ENCODE data around the gene CENPB. TPM values are rescaled to one million over a fixed set of nuclear protein-coding genes. Genes with fewer than 3 reads are reported as not detected.
A peak's percentile ranks its signal among the peaks of the same experiment; 100 is the strongest.

The CENPB gene
- total and polyA plus RNA-seq, 8 donors: 30.2 to 46.5 (median 39.3) TPM

DNA sequence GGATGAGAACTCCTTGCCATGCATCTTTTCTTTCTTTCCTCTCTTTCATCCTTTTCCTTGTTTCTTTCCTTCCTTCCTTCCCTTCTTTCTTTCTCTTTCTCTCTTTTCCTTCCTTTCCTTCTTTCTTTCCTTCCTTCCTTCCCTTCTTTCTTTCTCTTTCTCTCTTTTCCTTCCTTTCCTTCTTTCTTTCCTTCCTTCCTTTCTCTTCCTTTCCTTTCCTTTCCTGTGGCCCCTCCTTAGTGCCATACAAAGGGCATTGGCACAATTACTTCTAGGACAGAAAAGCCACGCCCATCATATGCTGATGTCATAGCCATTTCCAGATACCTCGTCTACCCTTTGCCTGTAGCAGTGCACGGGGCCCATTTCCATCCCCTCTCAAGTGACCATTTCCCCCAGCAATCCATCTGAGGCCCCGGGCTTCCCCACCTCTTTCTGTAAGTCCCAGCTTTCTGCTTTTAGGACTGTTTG lies 2.2 kb upstream of the CENPB start:
- Histone ChIP-seq H3K27me3 (no peaks in the 10 kb centered on the region), H3K27ac (no peak overlapping the region), H3K4me1 (peaks cover 10 to 28% (median 16%) of the 10 kb centered on the region in 3 donors), H3K9me3 (no peaks in the 10 kb centered on the region), H3K36me3 (no peaks in the 10 kb centered on the region), H3K4me3 (no peak overlapping the region)
- FAIRE-seq (no peak), ATAC-seq (no peak), DNase-seq (peak in 1 of 6 donors; percentile 7)
- 55 to 58% methylated on average over 4 of the region's 4 CpGs for WGBS, 2 donors
- TF ChIP-seq, protein P1, sequence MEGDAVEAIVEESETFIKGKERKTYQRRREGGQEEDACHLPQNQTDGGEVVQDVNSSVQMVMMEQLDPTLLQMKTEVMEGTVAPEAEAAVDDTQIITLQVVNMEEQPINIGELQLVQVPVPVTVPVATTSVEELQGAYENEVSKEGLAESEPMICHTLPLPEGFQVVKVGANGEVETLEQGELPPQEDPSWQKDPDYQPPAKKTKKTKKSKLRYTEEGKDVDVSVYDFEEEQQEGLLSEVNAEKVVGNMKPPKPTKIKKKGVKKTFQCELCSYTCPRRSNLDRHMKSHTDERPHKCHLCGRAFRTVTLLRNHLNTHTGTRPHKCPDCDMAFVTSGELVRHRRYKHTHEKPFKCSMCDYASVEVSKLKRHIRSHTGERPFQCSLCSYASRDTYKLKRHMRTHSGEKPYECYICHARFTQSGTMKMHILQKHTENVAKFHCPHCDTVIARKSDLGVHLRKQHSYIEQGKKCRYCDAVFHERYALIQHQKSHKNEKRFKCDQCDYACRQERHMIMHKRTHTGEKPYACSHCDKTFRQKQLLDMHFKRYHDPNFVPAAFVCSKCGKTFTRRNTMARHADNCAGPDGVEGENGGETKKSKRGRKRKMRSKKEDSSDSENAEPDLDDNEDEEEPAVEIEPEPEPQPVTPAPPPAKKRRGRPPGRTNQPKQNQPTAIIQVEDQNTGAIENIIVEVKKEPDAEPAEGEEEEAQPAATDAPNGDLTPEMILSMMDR (IDR thresholded peaks at IDR 0.05): no peak
- intact Hi-C loops (cut with DNase I): loop anchor here in 1 of 3 donors (5.0 kb wide), 1 partner anchor 34 kb away; the partner anchor contains the start of gene AP5S1

DNA sequence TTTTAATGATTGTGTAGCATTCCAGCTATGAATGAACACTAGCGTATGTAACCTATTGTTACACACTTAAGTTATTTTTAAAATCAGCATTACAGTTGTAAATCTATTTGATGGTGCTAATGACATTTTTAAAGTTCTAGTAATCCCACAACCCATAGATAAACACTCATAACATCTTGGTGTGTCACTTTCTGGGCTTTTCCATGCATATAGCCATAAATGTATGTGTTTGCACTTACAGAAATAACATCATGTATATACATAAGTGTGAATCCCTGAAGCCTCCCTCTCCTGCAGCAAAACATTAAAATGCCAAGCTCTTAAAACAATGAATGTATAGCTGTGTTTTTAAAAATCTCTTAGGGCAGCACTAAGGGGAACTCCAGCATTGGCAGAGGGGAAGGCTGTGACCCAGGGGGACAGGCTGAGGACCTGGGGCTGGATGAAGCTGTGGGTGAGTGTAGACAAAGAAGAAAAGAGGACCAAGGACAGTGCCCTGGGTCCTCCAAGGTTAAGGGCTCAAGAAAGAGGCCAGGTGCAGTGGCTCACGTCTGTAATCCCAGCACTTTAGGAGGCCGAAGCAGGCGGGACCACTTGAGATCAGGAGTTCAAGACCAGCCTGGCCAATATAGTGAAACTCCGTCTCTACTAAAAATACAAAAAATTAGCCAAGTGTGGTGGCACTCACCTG lies 929 bp upstream of the CENPB start:
- Histone ChIP-seq H3K36me3 (no peaks in the 10 kb centered on the region), H3K4me1 (peaks cover 10 to 35% (median 16%) of the 10 kb centered on the region in 3 donors), H3K27ac (peak overlapping the region in 2 of 4 donors; percentile 30 to 33), H3K9me3 (no peaks in the 10 kb centered on the region), H3K4me3 (peak overlapping the region in 2 of 4 donors; percentile 39 to 66), H3K27me3 (no peaks in the 10 kb centered on the region)
- peak in 2 of 6 donors; percentile 14 to 15 for DNase-seq
- ATAC-seq: no peak
- FAIRE-seq: no peak
- 60 to 63% methylated on average over 5 of the region's 5 CpGs for whole genome bisulfite sequencing, 2 donors
- TF ChIP-seq, protein P1 (IDR thresholded peaks at IDR 0.05): no peak
- intact Hi-C loops (cut with DNase I): loop anchor here in 1 of 3 donors (5.0 kb wide), 1 partner anchor 35 kb away; the partner anchor contains the start of gene AP5S1

DNA sequence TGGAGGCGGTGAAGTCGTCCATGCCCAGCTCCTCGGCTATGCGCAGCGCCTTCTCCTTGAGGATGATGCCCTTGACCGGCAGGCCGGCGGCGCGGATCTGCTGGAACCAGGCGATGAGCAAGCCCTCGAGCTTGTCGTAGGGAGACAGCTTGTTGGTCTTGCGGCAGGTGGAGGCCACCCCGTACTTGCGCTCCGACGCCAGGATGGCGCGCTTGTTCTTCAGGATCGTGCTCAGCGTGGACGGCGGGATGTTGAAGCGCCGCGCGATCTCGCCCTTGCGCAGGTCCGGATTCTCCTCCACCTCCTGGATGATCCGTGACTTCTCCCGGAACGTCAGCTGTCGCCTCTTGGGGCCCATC lies 435 bp downstream of the CENPB start:
- no peak for FAIRE-seq

DNA sequence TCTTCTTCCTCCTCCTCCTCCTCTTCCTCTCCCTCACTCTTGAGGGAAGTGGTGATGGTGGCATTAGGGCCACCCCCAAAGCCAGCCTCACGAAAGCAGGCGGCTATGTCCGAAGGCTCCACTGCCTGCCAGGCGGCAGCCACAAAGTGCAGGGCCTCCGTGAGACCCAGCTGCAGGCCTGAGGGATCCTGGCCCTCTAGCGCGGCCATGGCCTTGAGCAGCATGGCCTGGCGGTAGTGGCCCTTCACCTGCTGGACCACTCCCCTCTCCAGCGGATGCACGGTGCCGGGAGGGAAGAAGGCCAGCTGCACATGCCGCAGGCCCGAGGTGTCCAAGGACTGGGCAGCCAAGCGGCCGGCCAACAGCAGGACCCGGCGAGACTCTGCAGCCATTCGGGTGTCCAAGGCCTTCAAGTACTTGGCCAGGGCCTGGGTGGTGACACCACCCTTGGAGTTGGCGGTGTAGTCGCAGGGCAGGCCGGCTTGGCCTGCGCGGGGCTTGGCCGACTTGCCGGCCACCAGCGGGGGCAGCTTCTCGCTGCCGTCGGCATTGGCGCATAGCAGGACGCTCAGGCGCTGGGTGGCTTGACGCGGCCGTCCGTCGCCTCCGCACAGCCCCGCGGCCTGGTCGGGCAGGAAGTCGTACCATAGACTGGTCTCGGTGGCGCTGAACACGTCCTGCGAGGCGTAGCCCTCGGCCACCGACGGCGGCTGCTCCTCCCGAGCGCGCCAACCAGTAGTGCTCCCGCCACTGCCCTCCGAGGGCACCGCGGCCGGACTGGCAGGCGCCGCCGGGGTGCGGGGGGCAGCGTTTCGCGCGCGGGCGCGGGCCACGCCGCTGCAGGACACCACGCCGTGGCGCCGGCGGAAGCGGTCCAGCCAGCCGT lies 1.1 kb downstream of the CENPB start:
- WGBS, 2 donors: 23 to 27% methylated on average over 38 to 79 of the region's 79 CpGs
- no peak for FAIRE-seq

More for the DNA sequence above, 435 bp downstream of the CENPB start:
- H3K4me3 ChIP-seq: peak overlapping the region; percentile 44 to 66 (median 52)
- intact Hi-C loops (cut with DNase I): loop anchor here in 1 of 3 donors (5.0 kb wide), 1 partner anchor 36 kb away; the partner anchor contains the start of gene AP5S1
- peak in 2 of 4 donors; percentile 4 to 31 for ATAC-seq
- TF ChIP-seq, protein P1 (IDR thresholded peaks at IDR 0.05): no peak
- no peaks in the 10 kb centered on the region for H3K36me3 ChIP-seq
- 0 to 1% methylated on average over 31 to 35 of the region's 35 CpGs for WGBS, 2 donors
- no peaks in the 10 kb centered on the region for H3K9me3 ChIP-seq
- peak overlapping the region; percentile 46 to 65 (median 56) for H3K27ac ChIP-seq
- DNase-seq: peak in 5 of 6 donors; percentile 48 to 74 (median 59)
- peaks cover 10 to 39% (median 24%) of the 10 kb centered on the region in 3 donors for H3K4me1 ChIP-seq
- H3K27me3 ChIP-seq: no peaks in the 10 kb centered on the region

More for the DNA sequence above, 1.1 kb downstream of the CENPB start:
- intact Hi-C loops (cut with DNase I): loop anchor here in 1 of 3 donors (5.0 kb wide), 1 partner anchor 37 kb away; the partner anchor contains the start of gene AP5S1
- Histone ChIP-seq H3K4me1 (peaks cover 10 to 39% (median 28%) of the 10 kb centered on the region in 3 donors), H3K27ac (peak overlapping the region; percentile 46 to 65 (median 56)), H3K4me3 (peak overlapping the region; percentile 44 to 66 (median 52)), H3K36me3 (no peaks in the 10 kb centered on the region), H3K27me3 (no peaks in the 10 kb centered on the region), H3K9me3 (no peaks in the 10 kb centered on the region)
- TF ChIP-seq, protein P1 (IDR thresholded peaks at IDR 0.05): no peak
- ATAC-seq (peak in 1 of 4 donors; percentile 1), DNase-seq (peak in 5 of 6 donors; percentile 38 to 88 (median 51))
